HG03520 (cell line): ENCODE data around the gene CST5.
"Not testable (repeated sequence)": the region's sequence is repeated elsewhere in the genome, so short reads cannot be mapped to it uniquely, and the experiment has no call there.

ENCODE experiments used
- ATAC-seq: cut with Tn5 transposase; IDR thresholded peaks from one replicate; pipeline ENCODE4 v1.9.1; 2021; ENCODE audit warnings: mild to moderate bottlenecking, moderate library complexity; ENCODE audit not compliant: unreplicated experiment

The CST5 gene

GRCh38 chr20:23856736-23857135 lies 22.8 kb downstream of the CST5 start:
- ATAC-seq: no peak

DNA sequence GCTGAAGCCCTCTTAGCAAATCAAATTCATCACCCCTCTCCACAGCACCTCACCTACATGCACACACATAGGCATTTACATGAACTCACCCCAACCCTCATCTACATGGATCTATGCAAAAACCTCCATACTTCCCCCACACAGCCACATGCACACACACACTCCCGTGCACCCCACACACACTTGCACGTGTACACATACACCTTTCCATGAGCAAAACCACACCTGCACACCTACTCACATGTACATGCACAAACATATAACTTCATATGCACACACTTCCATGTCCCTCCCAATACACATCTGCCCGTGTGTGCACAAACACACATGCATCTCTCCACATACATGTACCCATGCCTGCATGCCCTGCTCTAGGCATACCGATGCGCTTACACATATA lies 23.3 kb downstream of the CST5 start:
- ATAC-seq: no peak

DNA sequence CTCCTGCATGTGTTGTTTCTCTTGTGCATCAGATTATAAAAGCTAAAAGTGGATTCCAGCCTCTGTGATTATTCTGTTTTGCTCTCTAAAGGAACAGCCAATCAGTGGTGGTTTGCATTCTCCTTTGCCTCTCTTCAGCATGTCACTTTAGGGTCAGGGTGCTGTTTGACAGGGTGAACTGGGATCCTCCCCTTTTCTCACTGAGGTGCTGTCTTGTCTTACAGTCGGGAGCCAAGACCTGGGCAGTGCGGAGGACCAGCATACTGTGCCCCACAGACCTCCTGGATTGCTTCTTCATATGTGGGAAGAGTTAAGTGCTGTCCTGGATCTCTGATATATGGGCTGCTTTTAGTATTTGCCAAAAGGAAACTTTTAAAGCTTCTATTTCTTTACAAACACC lies 37.9 kb downstream of the CST5 start:
- no peak for ATAC-seq

DNA sequence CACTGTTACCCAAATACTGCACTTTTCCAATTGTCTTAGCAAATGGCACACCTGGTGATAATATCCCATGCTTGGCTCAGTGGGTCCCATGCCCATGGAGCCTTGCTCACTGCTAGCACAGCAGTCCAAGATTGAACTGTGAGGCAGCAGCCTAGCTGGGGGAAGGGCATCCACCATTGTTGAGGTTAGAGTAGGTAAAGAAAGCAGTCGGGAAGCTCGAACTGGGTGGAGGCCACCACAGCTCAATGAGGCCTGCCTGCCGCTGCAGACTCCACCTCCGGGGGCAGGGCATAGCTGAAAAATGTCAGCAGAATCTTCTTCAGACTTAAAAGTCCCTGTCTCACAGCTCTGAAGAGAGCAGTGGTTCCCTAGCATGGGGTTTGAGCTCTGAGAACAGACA lies 43.8 kb downstream of the CST5 start:
- no peak for ATAC-seq

- no peak for ATAC-seq
These were observed 46.6 kb downstream of the CST5 start for GRCh38 chr20:23832775-23833513.

GRCh38 chr20:23831961-23832360 lies 47.6 kb downstream of the CST5 start:
- not testable (repeated sequence) for ATAC-seq

DNA sequence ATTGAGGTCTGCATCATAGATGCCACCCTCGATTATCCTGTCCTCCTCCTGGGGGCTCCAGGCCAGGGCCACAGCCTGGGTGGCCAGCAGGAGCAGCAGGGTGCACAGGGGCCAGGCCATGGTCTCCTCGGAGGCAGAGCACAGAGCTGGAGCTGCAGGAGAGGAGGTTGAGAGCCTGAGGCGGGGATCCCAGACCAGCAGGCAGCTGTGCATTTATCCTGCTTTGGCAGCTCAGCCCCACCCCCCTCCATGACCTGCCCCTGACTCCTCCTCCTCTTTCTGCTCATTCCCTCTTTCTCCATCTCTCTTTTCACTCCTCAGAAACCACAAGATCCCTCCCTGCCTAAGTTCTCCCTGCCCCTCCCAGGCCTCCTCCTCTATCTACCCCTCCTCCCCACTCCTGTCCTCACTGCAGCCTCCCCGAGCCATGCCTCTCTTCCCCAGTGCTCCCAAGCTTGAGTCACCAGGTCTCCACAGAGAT lies 53.0 kb downstream of the CST5 start, which contains the start of gene CST2:
TSS of gene CST2 (minus strand) at position 189 of the 481 bp plus-strand sequence. CDS start at position 120, 69 bp downstream.
- no peak for ATAC-seq
